SHP77 (cell line): ENCODE data around the gene FCSK.
"Not testable (repeated sequence)": the region's sequence is repeated elsewhere in the genome, so short reads cannot be mapped to it uniquely, and the experiment has no call there.

Source experiments
- DNase-seq, 2 experiments: peaks; one replicate each; lab custom pipeline; 2025; lab: John Stamatoyannopoulos, UW

FCSK gene

DNA sequence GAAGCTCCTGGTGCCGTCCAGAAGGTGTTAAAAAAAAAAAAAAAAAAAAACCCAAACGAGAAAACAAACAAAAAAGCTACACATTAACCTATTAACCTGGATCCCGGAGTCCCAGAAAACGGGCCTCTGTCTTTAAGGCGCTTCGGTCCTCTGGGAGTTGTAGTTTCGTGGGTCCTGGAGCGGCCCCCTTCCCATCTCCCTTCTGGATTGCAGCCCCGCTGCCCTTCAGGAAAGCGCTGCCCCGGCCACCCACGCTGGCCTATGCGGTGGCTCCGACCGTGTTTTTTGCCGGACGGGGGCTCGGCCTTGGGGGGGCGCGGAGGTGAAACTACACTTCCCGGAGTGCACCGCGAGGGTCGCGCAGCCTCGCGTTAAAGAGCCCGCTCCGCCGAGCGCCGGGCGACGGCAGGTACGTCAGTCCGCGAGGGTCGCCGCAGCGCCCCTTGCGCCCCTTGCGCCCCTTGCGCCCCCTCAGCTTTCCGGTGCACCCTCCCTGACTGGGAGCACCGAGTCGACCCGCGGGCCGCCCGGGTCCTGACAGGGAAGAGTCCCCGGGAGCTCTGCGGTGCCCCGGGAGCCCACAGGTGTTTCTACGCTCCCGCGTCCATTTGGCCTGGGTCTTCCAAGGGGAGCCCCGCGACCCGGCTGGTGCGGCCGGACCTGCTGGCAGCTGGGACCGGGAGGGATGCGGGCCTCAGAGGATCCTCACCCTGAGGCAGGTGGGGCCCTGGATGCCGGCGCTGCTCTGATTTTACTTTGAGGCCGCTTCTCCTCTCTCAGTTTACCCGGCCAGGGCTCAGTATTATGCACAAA is at the start of gene FCSK:
FCSK (plus strand) TSS at position 374 of the 813 bp plus-strand sequence. CDS start 8,596 bp downstream, outside the sequence.
- DNase-seq, result peak; percentile 82 to 93

DNA sequence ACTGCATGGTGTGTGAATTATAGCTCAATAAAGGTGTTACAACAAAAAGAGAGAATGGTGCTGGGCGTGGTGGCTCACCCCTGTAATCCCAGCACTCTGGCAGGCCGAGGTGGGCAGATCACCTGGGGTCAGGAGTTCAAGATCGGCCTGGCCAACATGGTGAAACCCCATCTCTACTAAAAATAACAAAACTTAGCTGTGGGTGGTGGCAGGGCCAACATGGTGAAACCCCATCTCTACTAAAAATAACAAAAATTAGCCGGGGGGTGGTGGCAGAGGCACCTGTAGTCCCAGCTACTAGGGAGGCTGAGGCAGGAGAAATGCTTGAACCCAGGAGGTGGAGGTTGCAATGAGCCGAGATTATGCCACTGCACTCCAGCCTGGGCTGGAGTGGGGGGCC is 48.3 kb upstream of the FCSK start:
- not testable (repeated sequence) for DNase-seq

DNA sequence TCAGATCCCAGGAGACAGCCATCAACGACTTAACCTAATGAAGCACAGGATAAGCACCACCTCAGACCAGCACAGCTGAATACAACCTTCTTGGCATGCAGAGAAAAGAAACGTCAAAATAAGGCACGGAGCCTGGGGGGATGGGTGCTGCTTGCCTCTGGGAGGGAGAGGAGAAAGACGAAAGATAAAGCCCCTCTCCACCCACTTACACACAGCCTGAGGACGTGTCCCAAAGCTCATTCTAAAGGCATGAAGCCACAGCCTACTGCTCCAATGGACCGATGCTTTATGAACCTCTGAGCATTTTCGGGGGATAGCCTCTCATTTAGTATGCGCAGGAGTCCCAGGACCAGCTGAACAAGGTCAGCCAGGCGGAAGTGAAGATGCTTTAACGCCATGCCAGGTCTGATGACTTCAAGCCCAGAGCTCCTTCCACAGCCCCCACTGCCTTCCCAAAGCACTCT is 46.6 kb upstream of the FCSK start:
- DNase-seq, result no peak

DNA sequence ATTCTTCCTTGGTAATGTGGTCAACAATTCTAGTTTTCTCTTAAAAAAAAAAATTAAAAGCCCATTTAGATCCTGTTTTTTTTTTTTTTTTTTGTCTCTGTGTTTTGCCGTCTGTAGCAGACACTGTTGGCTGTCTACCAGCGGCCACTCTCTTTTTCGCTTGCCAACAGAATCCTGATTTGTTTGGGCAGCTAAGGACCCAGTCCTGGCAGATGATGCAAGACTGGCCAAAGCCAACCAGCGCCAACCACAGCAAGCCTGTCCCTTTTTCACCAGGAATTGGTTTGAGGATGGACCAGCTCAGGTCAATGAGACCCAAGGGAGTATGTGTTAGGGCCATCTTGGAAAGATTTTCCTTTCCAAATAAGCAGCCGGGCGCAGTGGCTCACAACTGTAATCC is 43.7 kb upstream of the FCSK start:
- DNase-seq, result no peak

DNA sequence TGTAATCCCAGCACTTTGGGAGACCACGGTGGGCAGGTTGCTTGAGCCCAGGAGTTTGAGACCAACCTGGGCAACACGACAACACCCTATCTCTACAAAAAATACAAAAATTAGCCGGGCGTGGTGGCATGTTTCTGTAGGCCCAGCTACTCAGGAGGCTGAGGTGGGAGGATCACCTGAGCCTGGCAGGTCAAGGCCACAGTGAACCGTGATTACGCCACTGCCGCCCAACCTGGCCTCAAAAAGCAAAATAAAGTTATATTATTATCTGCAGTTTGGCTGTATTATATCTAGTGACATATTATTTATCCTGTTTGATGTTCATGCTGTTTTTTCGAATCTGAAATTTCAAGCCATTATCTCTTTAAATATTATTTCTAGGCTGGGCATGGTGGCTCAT is 42.0 kb upstream of the FCSK start:
- no peak for DNase-seq

DNA sequence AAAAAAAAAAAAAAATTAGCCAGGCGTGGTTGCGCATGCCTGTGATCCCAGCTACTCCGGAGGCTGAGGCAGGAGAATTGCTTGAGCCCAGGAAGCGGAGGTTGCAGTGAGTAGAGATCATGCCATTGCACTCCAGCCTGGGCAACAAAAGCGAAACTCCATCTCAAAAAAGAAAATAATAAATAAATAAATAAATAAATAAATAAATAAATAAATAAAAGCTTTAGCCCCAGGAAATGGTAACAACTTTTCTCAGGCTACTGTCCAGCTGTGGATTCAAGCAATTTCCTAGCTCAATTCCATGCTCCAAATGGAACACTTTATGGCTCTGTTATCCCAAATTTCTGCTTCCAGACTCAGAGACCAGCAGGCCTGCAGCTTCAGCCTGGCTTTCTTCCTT is 40.8 kb upstream of the FCSK start:
- DNase-seq, result not testable (repeated sequence)

DNA sequence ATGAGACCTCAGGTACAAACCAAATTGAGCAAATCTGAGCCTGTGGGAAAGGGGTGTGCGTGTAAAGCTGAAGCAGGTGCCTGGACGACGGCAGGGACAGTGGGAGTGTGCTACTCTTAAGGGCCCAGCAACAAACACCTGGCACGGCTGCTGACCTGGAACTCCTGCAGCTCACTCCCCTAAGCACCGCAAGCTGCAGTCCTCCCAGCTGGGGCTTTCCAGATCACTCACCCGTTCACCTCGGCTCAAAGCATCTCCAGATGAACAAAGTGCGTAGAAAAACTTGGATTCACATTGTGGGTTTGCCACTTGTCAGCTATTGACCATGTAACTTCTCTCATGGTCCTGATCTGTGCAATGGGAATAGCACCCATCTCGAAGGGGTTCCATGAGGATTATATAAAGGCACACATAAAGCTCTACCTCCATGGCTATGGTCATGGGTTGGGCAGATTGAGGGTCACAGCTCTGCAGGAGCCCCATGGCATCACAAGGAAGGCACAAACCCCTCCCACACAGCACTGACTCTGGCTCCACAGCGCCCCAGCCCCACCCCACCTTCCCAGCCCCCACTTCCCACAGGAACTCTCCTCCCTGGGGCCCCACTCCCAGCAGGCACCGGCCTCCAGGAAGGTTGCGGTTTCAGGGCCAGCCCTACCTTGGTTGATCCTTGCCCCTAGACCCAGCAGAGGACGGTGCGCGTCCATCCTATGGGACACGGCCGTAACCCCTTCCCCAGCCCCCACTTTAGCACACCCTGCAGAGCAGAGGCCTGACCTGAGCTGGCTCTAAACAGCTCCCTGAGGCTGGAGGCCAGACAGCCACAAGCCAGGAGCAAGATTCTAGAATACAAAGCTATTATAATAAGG is 37.4 kb upstream of the FCSK start:
- peak; percentile 34 to 64 for DNase-seq

DNA sequence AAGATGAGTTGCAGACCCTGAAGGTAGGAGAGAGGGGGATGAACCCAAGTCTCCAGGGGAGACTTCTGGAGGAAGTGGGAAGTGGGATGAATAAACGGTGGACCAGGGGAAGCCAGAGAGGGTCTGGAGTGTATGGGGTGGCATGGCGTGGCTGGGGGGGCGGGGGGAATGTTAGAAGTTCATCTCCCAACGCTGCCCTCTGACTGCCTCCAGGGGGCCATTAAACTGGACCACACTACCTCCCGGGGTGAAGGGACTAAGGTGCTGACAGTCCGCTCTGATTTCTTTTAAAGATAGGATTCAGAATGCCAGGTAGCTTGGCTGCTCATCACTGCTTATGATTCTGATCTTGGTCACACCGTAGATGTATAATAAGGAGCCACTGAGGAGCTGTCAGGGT is 36.7 kb upstream of the FCSK start:
- DNase-seq, result no peak

DNA sequence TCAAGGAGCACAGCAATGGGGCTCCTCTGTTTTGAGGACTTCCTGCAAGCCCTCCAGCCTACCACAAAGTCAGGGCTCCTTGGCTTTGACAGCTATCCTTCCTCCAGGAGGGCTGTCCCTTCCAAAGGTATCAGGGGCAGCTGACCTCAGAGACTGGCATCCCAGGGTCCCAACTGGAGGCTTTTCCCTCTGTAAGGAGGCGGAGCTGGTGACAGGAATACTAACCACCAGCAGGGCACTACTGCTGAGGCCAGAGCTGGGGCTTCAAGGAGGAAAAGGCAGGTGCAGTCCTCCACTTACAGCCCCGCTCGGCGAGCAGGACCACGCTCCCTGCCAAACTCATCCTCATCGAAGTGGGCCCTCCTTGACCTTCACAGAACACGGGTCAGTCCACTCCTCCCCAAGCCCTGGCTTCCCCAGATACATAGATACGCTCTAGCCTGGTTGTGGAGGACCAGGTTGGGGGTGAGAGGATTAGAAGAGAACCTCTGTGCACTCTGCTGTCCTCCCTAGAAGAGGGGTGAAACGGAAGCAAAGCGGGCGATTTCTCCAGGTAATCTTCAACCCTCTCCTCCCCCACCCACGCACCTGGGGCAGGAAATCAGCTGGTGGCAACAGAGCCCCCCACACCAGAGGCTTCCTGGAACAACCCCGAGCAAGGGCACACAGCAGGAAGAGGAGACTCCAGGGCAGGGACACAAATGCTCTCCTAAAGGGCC is 36.0 kb upstream of the FCSK start:
- peak in 1 of 2 experiments; percentile 6 for DNase-seq

DNA sequence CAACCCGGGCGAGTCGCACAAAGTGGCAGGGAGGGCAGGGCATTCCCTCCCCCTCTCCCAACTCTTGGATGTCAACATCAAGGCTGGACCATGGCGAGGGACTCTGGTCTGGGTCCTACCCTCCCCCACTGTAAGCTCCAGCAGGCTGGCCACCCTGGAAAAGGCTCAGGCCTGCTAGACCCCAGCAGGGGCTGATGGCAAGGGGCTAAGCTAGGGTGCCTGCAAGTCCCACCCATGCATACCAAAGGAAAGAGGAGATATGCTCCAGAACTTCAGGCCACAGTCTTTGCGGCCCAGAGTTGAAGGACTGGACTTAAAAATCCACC is 35.4 kb upstream of the FCSK start:
- no peak for DNase-seq

DNA sequence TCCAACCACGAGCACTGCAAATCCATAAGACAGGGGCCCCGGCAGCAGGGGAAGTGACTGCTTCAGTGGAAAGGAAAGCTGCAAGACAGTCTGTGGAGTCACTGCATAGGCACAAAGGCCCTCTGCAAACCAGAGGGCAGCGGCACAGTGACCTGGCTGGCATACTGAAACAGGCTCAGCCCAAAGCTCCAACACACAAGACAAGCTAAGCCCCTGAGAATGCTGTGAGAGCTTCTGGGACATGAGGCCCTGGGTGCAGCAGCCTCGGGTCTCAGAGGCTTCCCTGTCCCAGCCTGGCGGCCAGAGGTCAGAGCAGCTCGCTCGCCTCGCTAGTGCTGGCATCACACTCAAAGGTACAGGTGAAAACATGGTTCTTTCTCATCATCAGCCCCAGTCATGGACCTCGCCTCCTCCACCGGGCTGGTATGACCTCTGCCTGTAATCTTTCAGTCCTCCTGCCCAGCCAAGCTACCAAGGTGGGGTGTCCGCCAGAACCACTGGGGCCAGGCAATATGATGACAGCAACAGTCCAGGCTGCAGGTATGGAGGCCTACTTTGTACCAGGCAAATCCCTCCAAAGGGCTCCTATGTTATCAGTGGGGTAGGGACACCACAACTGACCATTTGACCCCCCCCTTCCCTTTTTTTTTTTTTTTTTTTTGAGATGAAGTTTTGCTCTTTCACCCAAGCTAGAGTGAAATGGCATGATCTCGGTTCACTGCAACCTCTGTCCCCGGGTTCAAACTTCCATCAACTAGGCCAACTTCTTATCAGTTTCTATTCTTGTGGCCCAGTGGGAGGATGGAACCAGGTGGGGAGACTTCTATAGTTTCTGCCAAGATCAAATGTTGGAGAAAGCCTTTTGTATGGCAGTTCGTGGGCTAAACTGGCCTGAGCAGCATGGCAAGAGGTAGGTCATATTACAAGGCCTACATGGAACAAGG is 34.7 kb upstream of the FCSK start:
- DNase-seq, result no peak

DNA sequence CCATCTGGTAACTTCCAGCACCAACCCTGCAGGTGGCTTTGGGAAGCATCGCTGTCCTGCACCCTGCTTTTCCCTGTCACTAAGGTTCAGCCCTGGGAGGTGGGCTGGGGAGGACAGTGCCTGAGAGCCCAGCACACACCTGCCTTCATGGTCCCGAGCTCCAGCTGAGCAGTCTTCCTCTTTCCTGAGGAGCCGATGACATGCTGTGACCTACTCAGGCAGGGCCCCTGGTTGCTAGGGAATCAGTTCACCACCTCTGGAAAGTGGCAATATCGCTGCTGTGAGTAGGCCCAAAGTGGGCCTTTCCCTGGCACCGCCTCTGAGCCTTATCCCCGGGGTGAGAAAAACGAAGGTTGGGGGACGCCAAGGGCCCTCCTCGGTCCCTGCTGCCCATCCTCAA is 33.4 kb upstream of the FCSK start:
- DNase-seq, result no peak

DNA sequence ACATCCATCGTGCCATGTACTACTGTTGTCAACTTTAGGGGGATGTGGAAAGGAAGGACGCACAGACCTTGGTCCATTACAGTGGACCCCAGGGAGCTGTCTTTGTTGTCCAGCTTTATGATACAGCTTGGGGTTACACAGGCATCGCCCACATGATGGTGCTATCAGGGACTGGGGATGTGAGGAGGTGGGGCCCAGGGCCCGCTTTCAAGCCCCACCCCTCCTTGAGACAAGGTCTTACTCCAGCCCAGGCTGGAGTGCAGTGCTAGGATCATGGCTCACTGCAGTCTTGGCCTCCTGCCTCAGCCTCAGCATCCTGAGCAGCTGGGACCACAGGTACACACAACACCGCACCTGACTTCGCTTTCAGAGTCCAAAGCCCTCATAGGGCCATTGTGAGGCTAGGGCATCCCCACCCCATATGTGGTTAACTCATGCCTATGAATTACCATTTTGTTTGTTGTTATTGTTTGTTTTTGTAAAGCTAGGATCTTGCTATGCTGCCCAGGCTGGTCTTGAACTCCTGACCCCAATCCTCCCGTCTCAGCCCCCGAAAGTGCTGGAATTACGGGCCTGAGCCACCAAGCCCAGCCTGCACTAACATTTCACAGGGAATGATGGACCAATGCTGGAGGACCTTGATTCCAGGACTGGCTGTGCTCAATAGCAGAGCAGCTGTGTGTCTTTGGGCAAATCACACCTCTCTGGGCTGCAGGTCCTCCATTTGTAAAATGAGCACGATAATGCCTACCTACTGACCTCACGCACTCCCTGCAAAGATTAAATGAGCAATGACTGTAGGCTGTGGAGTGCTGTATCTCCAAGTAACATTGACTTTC is 32.7 kb upstream of the FCSK start:
- DNase-seq, result no peak

DNA sequence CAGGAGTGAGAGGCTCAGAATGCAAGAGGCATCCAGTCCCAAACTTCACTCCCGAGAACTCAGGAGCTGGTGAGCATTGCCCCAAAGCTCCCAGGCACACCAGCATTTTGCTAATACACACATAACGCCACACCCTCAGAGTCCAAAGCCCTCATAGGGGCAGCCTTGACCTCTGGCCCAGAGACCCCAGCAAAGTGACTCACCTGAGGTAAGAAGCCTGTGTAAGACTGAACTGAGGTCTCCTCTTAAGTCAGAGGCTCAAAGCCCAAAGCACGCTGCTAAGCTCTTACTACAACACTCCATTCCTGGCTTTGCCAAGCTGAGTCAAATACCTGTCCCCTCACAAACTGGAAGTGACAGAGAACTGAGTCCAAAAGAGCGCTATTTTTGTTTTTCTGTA is 31.9 kb upstream of the FCSK start:
- no peak for DNase-seq

DNA sequence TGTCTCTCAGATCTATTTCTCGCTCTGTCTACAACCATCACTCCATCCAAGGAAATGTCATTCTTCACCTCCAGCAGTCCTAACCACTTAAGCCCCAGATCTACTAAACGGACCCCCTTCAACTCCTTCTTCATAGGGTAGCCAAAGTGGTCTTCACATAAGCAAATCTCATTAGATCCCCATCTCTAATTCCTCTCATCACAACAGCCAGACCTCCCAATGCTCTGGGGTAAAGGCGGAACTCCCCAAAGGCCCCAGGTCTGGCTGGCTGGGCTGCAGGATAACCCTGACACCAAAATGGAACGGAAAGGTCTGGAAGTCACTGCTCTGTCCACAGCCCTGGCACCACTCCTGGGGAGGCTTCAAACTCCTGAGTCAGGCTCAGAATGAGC is 26.6 kb upstream of the FCSK start:
- no peak for DNase-seq

DNA sequence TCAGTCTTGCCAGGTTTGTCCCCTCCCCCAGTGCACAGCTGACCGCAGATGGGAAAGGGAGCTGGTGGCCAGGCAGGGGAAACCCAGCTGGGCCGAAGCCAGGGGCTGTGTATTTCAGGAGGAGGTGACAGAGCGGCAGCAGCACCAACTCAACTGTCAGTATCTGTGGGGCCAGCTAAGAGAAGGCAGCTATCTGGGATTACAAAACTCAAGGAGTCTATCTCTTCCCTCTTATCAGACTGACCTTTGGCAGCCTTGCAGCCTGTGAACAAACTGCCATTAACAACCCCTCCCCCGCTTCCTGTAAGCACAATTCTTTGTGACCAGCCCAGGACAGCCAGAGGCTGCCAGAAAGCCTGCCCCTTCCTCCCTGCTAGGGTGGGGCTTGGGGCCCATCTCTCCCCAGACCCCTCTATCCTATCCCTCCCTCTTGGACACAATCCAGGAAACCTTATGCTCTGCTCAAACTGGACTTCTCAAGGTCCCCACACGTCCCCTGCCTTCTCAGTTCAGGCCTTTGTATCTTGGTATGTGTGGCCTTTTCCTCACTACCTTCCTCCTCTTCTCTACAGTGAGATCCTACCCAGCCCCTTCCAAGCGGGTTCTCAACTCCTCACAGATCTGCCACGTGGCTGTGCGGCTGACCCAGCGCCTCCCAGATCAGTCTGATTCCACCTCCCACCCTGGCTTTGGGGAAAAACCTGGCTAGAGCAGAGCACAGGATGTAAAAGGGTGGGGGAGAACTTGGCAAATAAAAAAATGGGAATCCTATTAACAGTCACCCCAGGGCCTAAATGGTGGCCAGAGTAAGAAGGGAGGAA is 26.0 kb upstream of the FCSK start:
- peak; percentile 88 to 90 for DNase-seq

DNA sequence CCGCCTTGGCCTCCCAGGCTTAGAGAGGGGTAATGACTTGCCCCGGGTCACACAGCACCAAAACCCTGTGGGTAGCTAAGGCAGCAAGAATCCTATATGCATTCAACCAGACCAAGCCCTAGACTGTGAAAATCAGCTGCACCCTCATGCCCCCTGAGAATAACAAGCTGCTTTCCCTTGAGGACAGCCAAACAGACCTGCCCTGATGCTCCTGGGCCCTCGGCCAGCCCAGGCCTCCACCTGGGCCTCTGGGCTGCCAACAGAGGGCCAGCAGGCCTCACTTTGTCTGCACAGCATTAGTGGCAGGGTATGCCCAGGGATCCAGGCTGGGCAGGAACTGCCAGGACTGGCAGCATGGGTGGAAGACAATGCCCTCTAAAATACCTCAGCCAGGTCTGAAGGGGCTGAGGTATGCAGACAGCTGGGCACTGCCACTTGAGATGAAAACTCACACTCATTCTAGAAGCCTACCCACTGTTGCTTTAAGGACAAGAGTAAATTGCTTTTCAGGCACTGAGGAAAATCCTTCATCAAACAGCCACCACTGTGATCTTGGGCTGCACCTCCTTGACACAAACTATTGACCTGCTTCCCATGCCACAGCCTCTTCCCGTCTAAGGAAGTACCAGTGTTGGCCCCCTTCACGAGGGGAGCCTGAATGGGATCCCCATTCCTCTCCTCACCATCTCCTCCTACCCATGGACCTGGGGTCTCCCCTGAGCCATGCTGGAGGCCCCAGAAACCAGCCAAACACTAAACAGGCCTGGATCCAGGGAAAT is 24.3 kb upstream of the FCSK start:
- no peak for DNase-seq

DNA sequence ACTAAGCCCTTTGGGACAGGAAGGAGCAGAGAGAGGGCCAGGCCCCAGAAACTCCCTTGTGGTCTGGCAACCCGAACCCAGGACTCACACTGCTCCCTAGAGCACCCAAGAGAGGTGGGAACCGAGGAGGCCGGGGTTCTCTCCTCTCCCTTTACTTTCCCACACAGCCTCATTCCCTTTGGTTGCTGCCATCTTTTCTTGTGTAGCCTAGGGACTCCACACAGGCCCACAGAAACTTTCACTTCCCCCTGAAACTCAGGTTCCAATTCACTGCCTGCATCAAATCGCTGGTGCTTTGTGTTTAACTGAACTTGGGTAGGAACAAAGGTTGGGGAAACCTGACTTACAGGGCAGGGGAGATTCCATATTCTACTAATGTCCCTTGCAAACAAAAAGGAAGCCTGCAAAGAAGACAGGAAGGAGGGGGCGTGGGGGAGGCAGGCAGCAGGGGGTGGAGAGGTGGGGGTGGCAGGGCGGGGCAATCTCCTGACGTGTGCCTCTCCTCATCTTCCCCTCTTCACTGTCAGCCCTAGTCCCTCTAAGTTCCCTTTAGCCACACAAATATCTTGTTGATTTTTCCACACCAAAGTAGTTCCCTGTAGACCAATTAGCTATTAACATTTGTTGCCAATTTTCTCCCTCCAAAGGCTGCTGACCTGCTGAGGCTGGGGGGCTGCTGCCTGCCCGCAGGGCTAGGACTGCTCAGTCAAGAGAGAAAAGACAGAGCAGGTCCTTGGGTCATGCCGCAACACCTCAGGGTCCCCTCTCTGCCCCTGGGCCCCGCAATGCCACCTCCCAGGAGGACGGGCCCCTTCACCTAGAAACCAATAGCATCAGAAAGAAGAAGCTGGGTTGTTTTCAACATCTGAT is 23.5 kb upstream of the FCSK start:
- DNase-seq, result no peak
